Ammon's horn (tissue), 1 donor: ENCODE measurements around the gene USP35.

Experiments used
- DNase-seq: peaks from one replicate; pipeline ENCODE4 v3.0.0-alpha.2; 2016; ENCODE audit warnings: low spot score

The USP35 gene

GRCh38 chr11:78216021-78216420, 27.3 kb downstream of the USP35 start:
- no peak for DNase-seq

GRCh38 chr11:78216571-78217287, 28.0 kb downstream of the USP35 start:
- DNase-seq = no peak

- DNase-seq = no peak
These were observed 29.2 kb downstream of the USP35 start for GRCh38 chr11:78217650-78218541.

GRCh38 chr11:78218707-78219492, 30.2 kb downstream of the USP35 start:
- DNase-seq = no peak

GRCh38 chr11:78219493-78220217, 30.9 kb downstream of the USP35 start:
- no peak for DNase-seq

- no peak for DNase-seq
These were observed 31.8 kb downstream of the USP35 start for GRCh38 chr11:78220218-78221157.

GRCh38 chr11:78221396-78222315, 32.9 kb downstream of the USP35 start:
- no peak for DNase-seq

GRCh38 chr11:78222726-78223125, 34.0 kb downstream of the USP35 start:
- DNase-seq = peak; percentile 1

- no peak for DNase-seq
These were observed 34.7 kb downstream of the USP35 start for GRCh38 chr11:78223320-78223954.

GRCh38 chr11:78224506-78224905, 35.8 kb downstream of the USP35 start:
- DNase-seq = no peak

- DNase-seq = no peak
These were observed 36.2 kb downstream of the USP35 start for GRCh38 chr11:78224906-78225420.

- no peak for DNase-seq
These were observed 38.3 kb downstream of the USP35 start for GRCh38 chr11:78226684-78227680.

- no peak for DNase-seq
These were observed 39.2 kb downstream of the USP35 start for GRCh38 chr11:78227921-78228320.

GRCh38 chr11:78228467-78228866, 39.7 kb downstream of the USP35 start:
- peak; percentile 69 for DNase-seq

- DNase-seq = no peak
These were observed 40.4 kb downstream of the USP35 start for GRCh38 chr11:78229106-78229505.

- DNase-seq = no peak
These were observed 41.6 kb downstream of the USP35 start for GRCh38 chr11:78230161-78230877.

- DNase-seq = no peak
These were observed 43.3 kb downstream of the USP35 start for GRCh38 chr11:78231962-78232501.
